Transverse colon (tissue), 4 donors: ENCODE data around the gene SDK2. TPM values are rescaled to one million over a fixed set of nuclear protein-coding genes. Genes with fewer than 3 reads are reported as not detected.

Experiments used
- DNase-seq: peaks from one replicate; pipeline ENCODE4 v3.0.0-alpha.2; 2019
- H3K27ac ChIP-seq, 4 donors: fragments of 200-600 bp; sonication (generic); 2 replicates each; pipeline ENCODE4 v1.5.1; 2016 to 2018; ENCODE audit warnings: inconsistent platforms in 4 of 4
- H3K27me3 ChIP-seq: fragments of 200-600 bp; sonication (generic); 2 replicates; pipeline ENCODE4 v1.5.1; 2017; ENCODE audit warnings: inconsistent platforms
- H3K36me3 ChIP-seq, 4 donors: fragments of 200-600 bp; sonication (generic); 2 replicates each; pipeline ENCODE4 v1.5.1; 2017 to 2019; ENCODE audit warnings: inconsistent platforms in 4 of 4
- H3K4me1 ChIP-seq, 4 donors: fragments of 200-600 bp; sonication (generic); 2 replicates each; pipeline ENCODE4 v1.5.1; 2017 to 2020; ENCODE audit warnings: inconsistent platforms in 4 of 4
- H3K4me3 ChIP-seq, 4 donors: fragments of 200-600 bp; sonication (generic); 1 replicate in 1 of 4; 2 replicates in 3 of 4; pipeline versions ENCODE4 v1.5.1 to v1.6.1; 2017 to 2019; ENCODE audit warnings: inconsistent platforms in 4 of 4
- H3K9me3 ChIP-seq, 2 donors: fragments of 200-600 bp; sonication (generic); 2 replicates each; pipeline ENCODE4 v1.5.1; 2017 to 2019; ENCODE audit warnings: inconsistent platforms in 2 of 2
- CTCF ChIP-seq, 5 experiments: fragments of 200-600 bp in 3 of 5; fragments of 450-650 bp in 2 of 5; sonication (generic) in 3 of 5; IDR thresholded peaks; 1 replicate in 2 of 5; 2 replicates in 3 of 5; pipeline ENCODE4 v1.5.1; 2016 to 2017; ENCODE audit warnings: antibody characterized with exemption in 5 of 5, inconsistent platforms in 3 of 5, mild to moderate bottlenecking in 2 of 5, moderate library complexity in 1 of 5
- EP300 ChIP-seq: sonication (generic); formaldehyde crosslinking; IDR thresholded peaks from one replicate; pipeline ENCODE4 v1.6.1; 2017; ENCODE audit warnings: antibody characterized with exemption, low read depth
- POLR2A ChIP-seq: fragments of 450-650 bp; IDR thresholded peaks from one replicate; pipeline ENCODE4 v1.6.1; 2016; ENCODE audit warnings: antibody characterized with exemption, mild to moderate bottlenecking, moderate library complexity
- POLR2AphosphoS5 ChIP-seq, 3 donors: sonication (generic); formaldehyde crosslinking; IDR thresholded peaks; one replicate each; pipeline ENCODE4 v1.6.1; 2016; ENCODE audit warnings: antibody characterized with exemption in 3 of 3
- WGBS, 2 donors: methylation state at CpG; one replicate each; pipeline ENCODE4 v1.1.5; 2018; ENCODE audit warnings: low coverage in 1 of 2; 5-methylcytosine and 5-hydroxymethylcytosine counted together
- in situ Hi-C, 4 donors: fragments of 200-750 bp; cut with MboI; loops; one replicate each; pipeline versions ENCODE4 v1.15.0 to v1.15.1; 2017; ENCODE audit warnings: low sequenced_read_pairs in 3 of 4, low pct_ligation_motif_present in 1 of 4, low pct_unique_long_range_greater_than_20kb in 1 of 4
- intact Hi-C: fragments of 100-400 bp; cut with DNase I; formaldehyde crosslinking; loops from one replicate; pipeline ENCODE4 v1.15.1; 2023; ENCODE audit warnings: low total_unique reads
- total RNA-seq, 4 donors: library from RNA; depleted of rRNA; stranded (reverse); fragments of >200 nt; gene quantifications; one replicate each; pipeline ENCODE4 v1.1.0, GENCODE V29; 2016

SDK2 gene
- total RNA-seq, 4 donors from 2014 or later = 2.6 to 9.8 (median 3.4) TPM

GRCh38 chr17:73658821-73659515, 14.7 kb upstream of the SDK2 start:
- 48 to 61% methylated on average over 9 to 12 of the region's 12 CpGs for WGBS, 2 donors
- in situ Hi-C loops (no loop called here), intact Hi-C loops (no loop called here)
- no peak for DNase-seq
- TF ChIP-seq POLR2AphosphoS5 (IDR thresholded peaks at IDR 0.05) (no peak), CTCF (IDR thresholded peaks at IDR 0.05) (no peak), EP300 (no peak), POLR2A (no peak)
- Histone ChIP-seq H3K36me3 (no peaks in the 10 kb centered on the region), H3K27me3 (peaks cover 5% of the 10 kb centered on the region), H3K27ac (peak overlapping the region; percentile 35 to 75 (median 46)), H3K4me3 (no peak overlapping the region), H3K4me1 (peaks cover 5 to 25% (median 12%) of the 10 kb centered on the region in 4 donors), H3K9me3 (peaks cover 3 to 8% of the 10 kb centered on the region in 2 donors)

GRCh38 chr17:73657473-73658116, 13.3 kb upstream of the SDK2 start:
- peak; percentile 49 to 72 (median 56) for TF ChIP-seq CTCF (IDR thresholded peaks at IDR 0.05)
- TF ChIP-seq POLR2AphosphoS5 (IDR thresholded peaks at IDR 0.05) = no peak
- peak; percentile 74 for DNase-seq
- WGBS, 2 donors = 2 to 14% methylated on average over 7 to 11 of the region's 11 CpGs
- Histone ChIP-seq H3K27ac (peak overlapping the region; percentile 11 to 75 (median 36)), H3K27me3 (peaks cover 5% of the 10 kb centered on the region), H3K9me3 (peaks cover 6 to 9% of the 10 kb centered on the region in 2 donors), H3K36me3 (no peaks in the 10 kb centered on the region), H3K4me3 (no peak overlapping the region), H3K4me1 (peaks cover 5 to 25% (median 12%) of the 10 kb centered on the region in 4 donors)
- intact Hi-C loops = no loop called here
- in situ Hi-C loops = no loop called here

GRCh38 chr17:73654241-73654640, 10.0 kb upstream of the SDK2 start:
- no peaks in the 10 kb centered on the region for H3K36me3 ChIP-seq
- no peak overlapping the region for H3K4me3 ChIP-seq
- H3K27ac ChIP-seq = no peak overlapping the region
- intact Hi-C loops (no loop called here), in situ Hi-C loops (no loop called here)
- WGBS, 2 donors = 87 to 100% methylated on average over 1 to 5 of the region's 5 CpGs
- peaks cover 4 to 6% of the 10 kb centered on the region in 2 donors for H3K9me3 ChIP-seq
- peaks cover 8% of the 10 kb centered on the region for H3K27me3 ChIP-seq
- DNase-seq = no peak
- H3K4me1 ChIP-seq = peaks cover 12 to 35% (median 20%) of the 10 kb centered on the region in 4 donors
- TF ChIP-seq EP300 = no peak

- Histone ChIP-seq H3K9me3 (peaks cover 4 to 6% of the 10 kb centered on the region in 2 donors), H3K27me3 (peaks cover 8% of the 10 kb centered on the region), H3K4me1 (peaks cover 12 to 35% (median 20%) of the 10 kb centered on the region in 4 donors), H3K36me3 (no peaks in the 10 kb centered on the region), H3K27ac (no peak overlapping the region), H3K4me3 (no peak overlapping the region)
- TF ChIP-seq POLR2A (no peak), POLR2AphosphoS5 (IDR thresholded peaks at IDR 0.05) (no peak), CTCF (IDR thresholded peaks at IDR 0.05) (no peak), EP300 (no peak)
- 83 to 100% methylated on average over 1 of the region's 1 CpG for WGBS, 2 donors
- in situ Hi-C loops = no loop called here
- no peak for DNase-seq
- intact Hi-C loops = no loop called here
Measured at GRCh38 chr17:73653810-73654209, 9.6 kb upstream of the SDK2 start.
